Panc1 (cell line): ENCODE measurements around the gene CCM2.

Experiments
- POLR2AphosphoS5 ChIP-seq: IDR thresholded peaks from 2 replicates; pipeline ENCODE4 v1.6.1; 2012; ENCODE audit warnings: mild to moderate bottlenecking, low read depth, low read length, moderate library complexity
- TCF7L2 ChIP-seq: IDR thresholded peaks from 2 replicates; pipeline ENCODE4 v1.6.1; 2011; ENCODE audit warnings: mild to moderate bottlenecking, low read depth, low read length, inconsistent platforms
- TF ChIP-seq, protein P1 (sequence below): fragments of 450-650 bp; IDR thresholded peaks from 2 replicates; pipeline ENCODE4 v1.5.1; 2017; ENCODE audit warnings: mild to moderate bottlenecking
- TF ChIP-seq, protein P2 (sequence below), 2 experiments: IDR thresholded peaks; 2 replicates each; pipeline ENCODE4 v1.6.1; 2011 to 2012; ENCODE audit warnings: low read depth in 2 of 2, control low read depth in 1 of 2, low read length in 1 of 2, mild to moderate bottlenecking in 1 of 2, moderate library complexity in 1 of 2; ENCODE audit not compliant: insufficient read depth in 1 of 2

DNA sequence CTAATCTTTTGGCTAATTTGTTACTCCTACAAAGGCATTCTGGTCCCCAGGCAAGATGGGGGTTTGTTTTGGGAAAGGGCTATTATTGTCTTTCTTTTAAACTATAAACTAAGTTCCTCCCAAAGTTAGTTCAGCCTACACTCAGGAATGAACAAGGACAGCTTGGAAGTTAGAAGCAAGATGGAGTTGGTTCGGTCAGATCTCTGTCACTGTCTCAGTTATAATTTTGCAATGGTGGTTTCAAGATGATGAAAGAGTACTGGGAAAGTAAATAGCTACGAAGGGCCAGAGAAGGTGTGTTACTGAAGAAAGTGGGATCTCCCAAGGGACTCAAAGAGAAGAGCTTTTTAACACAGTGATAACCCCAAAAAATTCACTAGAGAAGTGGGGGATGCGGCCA, 10.9 kb upstream of the CCM2 start:
- TF ChIP-seq, protein P1, sequence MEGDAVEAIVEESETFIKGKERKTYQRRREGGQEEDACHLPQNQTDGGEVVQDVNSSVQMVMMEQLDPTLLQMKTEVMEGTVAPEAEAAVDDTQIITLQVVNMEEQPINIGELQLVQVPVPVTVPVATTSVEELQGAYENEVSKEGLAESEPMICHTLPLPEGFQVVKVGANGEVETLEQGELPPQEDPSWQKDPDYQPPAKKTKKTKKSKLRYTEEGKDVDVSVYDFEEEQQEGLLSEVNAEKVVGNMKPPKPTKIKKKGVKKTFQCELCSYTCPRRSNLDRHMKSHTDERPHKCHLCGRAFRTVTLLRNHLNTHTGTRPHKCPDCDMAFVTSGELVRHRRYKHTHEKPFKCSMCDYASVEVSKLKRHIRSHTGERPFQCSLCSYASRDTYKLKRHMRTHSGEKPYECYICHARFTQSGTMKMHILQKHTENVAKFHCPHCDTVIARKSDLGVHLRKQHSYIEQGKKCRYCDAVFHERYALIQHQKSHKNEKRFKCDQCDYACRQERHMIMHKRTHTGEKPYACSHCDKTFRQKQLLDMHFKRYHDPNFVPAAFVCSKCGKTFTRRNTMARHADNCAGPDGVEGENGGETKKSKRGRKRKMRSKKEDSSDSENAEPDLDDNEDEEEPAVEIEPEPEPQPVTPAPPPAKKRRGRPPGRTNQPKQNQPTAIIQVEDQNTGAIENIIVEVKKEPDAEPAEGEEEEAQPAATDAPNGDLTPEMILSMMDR: no peak
- no peak for TF ChIP-seq TCF7L2
- TF ChIP-seq POLR2AphosphoS5: no peak
- TF ChIP-seq, protein P2, sequence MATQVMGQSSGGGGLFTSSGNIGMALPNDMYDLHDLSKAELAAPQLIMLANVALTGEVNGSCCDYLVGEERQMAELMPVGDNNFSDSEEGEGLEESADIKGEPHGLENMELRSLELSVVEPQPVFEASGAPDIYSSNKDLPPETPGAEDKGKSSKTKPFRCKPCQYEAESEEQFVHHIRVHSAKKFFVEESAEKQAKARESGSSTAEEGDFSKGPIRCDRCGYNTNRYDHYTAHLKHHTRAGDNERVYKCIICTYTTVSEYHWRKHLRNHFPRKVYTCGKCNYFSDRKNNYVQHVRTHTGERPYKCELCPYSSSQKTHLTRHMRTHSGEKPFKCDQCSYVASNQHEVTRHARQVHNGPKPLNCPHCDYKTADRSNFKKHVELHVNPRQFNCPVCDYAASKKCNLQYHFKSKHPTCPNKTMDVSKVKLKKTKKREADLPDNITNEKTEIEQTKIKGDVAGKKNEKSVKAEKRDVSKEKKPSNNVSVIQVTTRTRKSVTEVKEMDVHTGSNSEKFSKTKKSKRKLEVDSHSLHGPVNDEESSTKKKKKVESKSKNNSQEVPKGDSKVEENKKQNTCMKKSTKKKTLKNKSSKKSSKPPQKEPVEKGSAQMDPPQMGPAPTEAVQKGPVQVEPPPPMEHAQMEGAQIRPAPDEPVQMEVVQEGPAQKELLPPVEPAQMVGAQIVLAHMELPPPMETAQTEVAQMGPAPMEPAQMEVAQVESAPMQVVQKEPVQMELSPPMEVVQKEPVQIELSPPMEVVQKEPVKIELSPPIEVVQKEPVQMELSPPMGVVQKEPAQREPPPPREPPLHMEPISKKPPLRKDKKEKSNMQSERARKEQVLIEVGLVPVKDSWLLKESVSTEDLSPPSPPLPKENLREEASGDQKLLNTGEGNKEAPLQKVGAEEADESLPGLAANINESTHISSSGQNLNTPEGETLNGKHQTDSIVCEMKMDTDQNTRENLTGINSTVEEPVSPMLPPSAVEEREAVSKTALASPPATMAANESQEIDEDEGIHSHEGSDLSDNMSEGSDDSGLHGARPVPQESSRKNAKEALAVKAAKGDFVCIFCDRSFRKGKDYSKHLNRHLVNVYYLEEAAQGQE (IDR thresholded peaks at IDR 0.05; ENCODE audit: insufficient read depth in 1 of 2, low read depth in 2 of 2, low read length in 1 of 2): no peak
